ENCODE data around the gene POLN.

POLN gene

DNA sequence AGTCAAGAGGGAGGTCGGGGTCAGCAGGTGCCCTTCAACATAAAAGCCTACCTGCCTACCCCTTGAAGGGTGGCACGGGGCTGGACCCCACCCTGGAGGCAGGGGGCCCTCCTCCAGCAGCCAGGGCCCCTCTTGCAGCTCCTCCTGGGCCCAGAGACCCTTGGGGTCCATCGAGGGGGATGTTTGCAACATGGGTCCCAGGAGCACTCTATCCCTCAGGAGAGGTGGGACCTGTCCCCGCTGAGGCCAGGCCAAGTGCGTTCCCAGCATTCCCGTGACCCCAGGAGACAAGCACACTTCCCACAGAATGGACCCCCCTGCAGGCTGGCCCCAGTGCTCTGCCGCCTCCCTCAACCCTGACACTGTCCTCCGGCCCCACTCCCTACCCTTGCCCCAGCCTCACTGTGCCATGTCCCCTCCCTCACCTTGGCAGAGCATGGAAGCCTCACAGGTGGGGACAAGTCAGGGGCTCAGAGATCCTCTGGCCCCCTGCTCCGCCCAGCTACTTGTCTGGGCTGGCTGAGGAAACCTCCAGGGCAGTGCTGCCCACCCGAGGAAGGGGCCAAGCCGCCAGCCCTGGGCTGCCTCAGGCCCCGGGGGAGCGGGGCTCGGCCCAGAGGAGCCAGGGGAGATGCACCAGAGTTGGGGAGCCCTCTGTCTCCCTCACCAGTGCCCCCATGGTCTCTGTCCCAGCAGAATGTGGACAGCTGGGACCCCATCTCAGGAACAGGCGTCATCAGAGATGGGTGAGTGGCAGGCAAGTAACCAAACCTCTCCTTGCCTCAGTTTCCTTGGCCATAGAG is 17.8 kb upstream of the POLN start:
- no peaks in the 10 kb centered on the region for H3K27me3 ChIP-seq (ENCODE audit: insufficient read depth, low read depth, severe bottlenecking)
- TF ChIP-seq, protein P1, sequence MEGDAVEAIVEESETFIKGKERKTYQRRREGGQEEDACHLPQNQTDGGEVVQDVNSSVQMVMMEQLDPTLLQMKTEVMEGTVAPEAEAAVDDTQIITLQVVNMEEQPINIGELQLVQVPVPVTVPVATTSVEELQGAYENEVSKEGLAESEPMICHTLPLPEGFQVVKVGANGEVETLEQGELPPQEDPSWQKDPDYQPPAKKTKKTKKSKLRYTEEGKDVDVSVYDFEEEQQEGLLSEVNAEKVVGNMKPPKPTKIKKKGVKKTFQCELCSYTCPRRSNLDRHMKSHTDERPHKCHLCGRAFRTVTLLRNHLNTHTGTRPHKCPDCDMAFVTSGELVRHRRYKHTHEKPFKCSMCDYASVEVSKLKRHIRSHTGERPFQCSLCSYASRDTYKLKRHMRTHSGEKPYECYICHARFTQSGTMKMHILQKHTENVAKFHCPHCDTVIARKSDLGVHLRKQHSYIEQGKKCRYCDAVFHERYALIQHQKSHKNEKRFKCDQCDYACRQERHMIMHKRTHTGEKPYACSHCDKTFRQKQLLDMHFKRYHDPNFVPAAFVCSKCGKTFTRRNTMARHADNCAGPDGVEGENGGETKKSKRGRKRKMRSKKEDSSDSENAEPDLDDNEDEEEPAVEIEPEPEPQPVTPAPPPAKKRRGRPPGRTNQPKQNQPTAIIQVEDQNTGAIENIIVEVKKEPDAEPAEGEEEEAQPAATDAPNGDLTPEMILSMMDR (IDR thresholded peaks at IDR 0.05; ENCODE audit: low read depth, low read length), result no peak
- peaks cover 44% of the 10 kb centered on the region for H3K36me3 ChIP-seq
- H3K9me3 ChIP-seq (ENCODE audit: severe bottlenecking), result no peaks in the 10 kb centered on the region
- no peak for DNase-seq
- no peak overlapping the region for H3K4me3 ChIP-seq (ENCODE audit: low read depth, low read length)
- no peak overlapping the region for H3K27ac ChIP-seq

DNA sequence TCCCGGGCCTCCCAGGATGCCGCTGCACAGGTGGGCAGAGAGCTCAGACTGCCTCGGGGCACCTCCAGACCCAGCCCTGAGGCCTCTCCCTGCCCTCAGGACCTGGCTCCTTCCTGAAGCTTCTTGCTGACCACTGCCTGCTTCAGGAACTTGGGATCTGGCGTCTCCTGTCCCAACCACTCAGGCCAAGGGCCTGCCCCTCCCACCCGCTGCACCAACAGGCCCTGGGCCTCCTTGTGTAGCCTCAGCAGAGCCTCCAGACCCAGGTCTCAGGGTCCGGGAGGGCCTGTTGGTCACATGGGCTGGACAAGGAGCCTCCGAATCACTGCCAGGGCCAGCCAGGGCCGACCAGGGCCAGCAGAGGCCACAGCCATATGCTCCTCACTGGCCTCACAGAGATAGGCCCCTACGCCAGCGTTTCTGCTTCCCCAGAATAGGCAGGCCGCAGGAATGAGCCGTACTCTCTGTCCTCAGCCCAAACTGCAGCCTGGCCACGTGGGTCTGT is 17.2 kb upstream of the POLN start:
- Histone ChIP-seq H3K4me3 (ENCODE audit: low read depth, low read length) (no peak overlapping the region), H3K9me3 (ENCODE audit: severe bottlenecking) (no peaks in the 10 kb centered on the region), H3K36me3 (peaks cover 51% of the 10 kb centered on the region), H3K27me3 (ENCODE audit: insufficient read depth, low read depth, severe bottlenecking) (no peaks in the 10 kb centered on the region), H3K27ac (no peak overlapping the region)
- TF ChIP-seq, protein P1 (IDR thresholded peaks at IDR 0.05; ENCODE audit: low read depth, low read length), result no peak
- DNase-seq, result no peak

DNA sequence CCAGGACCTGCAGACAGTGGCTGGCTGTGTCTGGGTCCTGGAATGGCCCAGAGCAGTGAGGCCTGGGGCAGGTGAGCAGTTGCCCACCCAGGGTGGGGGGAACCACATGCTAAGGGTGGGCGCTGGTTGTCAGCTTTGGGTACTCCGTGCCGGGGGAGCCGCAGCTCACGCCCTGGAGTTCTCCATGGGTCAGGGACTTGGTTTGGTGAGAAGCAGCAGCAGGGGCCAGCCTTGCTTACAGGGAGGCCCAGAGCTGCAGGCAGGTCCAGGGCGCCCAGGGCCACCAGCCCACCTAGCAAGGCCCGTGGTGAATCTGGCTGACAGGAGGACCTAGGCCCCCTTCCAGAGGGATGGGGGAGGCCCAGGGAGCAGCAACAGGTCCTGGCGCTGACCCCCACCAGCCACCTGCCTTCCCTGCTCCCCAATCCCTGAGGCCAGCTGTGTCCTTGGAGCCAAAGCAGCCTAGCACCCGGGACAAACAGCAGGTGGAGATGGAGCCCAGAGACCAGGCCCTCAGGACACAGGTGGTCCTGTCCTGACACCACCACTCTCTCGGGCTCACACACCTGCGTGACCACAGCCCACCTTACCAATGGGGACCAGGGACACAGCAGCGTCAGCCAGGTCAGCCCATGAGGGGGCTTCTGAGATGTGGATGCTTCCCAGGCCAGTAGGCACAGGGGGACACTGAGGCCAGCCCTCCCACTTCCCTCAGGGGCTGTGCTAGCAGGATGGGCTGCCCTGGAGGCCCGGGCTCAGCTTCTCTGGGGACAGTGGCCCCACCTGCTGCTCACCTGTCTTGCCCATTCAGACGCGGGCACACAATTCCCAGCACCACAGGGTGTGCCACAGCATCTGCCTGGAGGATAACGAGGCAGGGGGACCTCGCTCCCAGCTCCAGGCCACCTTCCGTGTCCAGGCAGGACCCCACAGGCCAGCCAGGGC is 16.4 kb upstream of the POLN start:
- Histone ChIP-seq H3K27me3 (ENCODE audit: insufficient read depth, low read depth, severe bottlenecking) (no peaks in the 10 kb centered on the region), H3K4me3 (ENCODE audit: low read depth, low read length) (no peak overlapping the region), H3K27ac (no peak overlapping the region), H3K9me3 (ENCODE audit: severe bottlenecking) (no peaks in the 10 kb centered on the region), H3K36me3 (peaks cover 58% of the 10 kb centered on the region)
- TF ChIP-seq, protein P1 (IDR thresholded peaks at IDR 0.05; ENCODE audit: low read depth, low read length), result no peak
- no peak for DNase-seq

DNA sequence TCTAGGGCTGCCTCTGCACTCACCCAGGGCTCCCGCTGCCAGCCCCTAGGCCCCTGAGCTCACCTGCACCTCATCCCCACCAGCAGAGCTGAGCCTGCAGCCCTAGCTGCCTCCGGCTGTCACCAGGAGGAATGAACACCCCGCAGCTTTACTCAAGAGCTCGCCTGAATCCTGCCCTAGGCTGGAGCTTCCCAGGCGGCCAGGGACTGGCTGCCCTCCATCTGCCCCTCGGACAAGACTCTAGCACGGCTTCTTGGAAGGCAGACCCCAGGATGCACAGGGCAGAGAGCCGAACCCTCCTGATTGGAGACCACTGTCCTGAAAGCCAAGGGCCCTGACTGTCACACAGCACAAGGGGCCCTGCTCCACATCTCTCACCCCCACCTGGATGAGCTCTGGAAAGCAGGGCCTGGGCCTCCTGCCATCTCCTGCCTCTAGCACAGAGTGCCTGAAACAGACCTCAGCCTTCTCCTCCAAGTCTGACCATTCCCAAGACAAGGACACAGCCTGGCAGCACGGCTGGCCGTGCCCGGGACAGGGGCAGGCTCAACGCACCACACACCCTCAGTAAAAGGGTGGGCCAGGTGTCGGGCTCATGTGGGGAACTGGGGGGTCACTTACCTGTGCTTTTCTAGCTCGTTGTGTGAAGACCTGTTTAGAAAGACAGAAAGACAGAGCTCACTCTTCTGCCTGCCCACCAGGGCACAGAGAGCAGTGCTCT is 15.6 kb upstream of the POLN start:
- no peaks in the 10 kb centered on the region for H3K27me3 ChIP-seq (ENCODE audit: insufficient read depth, low read depth, severe bottlenecking)
- no peak overlapping the region for H3K4me3 ChIP-seq (ENCODE audit: low read depth, low read length)
- H3K9me3 ChIP-seq (ENCODE audit: severe bottlenecking), result no peaks in the 10 kb centered on the region
- H3K36me3 ChIP-seq, result peaks cover 58% of the 10 kb centered on the region
- DNase-seq, result no peak
- TF ChIP-seq, protein P1 (IDR thresholded peaks at IDR 0.05; ENCODE audit: low read depth, low read length), result no peak
- no peak overlapping the region for H3K27ac ChIP-seq

DNA sequence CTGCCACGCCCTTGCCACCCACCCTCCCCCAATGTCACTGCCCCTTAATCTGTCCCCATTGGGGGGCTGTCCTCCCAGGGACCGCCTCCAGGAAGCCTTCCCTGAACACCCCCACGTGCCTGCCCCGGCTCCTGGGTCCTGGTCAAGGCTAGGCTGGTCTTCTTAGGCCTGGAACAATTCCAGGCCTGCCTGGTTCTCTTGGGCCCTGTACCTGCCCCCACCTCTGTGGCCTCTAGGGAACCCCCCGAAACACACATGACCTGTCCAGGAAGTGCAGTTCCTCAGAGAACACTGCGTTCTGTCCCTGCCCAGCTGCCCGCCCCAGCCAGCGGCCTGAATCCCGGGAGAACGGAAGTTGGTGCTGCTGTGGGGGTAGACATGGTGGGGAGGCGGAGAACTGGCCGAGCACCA is 14.9 kb upstream of the POLN start:
- TF ChIP-seq, protein P1 (IDR thresholded peaks at IDR 0.05; ENCODE audit: low read depth, low read length), result no peak
- H3K27me3 ChIP-seq (ENCODE audit: insufficient read depth, low read depth, severe bottlenecking), result no peaks in the 10 kb centered on the region
- peaks cover 58% of the 10 kb centered on the region for H3K36me3 ChIP-seq
- DNase-seq, result no peak
- no peak overlapping the region for H3K27ac ChIP-seq
- no peaks in the 10 kb centered on the region for H3K9me3 ChIP-seq (ENCODE audit: severe bottlenecking)
- no peak overlapping the region for H3K4me3 ChIP-seq (ENCODE audit: low read depth, low read length)
